HG03139 (cell line): ENCODE data around the gene PTPRF.
"Not testable (repeated sequence)": the region's sequence is repeated elsewhere in the genome, so short reads cannot be mapped to it uniquely, and the experiment has no call there.

Source experiments
- ATAC-seq: cut with Tn5 transposase; IDR thresholded peaks from one replicate; pipeline ENCODE4 v1.9.1; 2021; ENCODE audit not compliant: unreplicated experiment

Gene PTPRF

DNA sequence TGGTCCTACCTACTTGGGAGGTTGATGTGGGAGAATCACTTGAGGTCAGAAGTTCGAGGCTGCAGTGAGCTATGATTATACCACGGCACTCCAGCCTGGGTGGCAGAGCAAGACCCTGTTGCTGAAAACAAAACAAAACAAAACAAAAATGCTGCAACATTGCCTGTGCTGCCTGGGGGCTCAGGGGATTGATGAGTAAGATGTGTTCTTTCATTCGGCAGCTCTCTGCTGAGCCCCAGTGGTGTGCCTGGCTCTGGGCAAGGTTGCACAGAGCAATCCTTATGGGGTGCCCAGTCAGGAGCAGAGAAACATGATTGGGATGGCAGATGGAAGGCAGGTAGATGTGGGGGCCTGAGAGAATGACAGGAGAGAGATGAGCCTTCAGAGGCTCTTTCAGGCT is 90.7 kb downstream of the PTPRF start:
- ATAC-seq, result no peak

DNA sequence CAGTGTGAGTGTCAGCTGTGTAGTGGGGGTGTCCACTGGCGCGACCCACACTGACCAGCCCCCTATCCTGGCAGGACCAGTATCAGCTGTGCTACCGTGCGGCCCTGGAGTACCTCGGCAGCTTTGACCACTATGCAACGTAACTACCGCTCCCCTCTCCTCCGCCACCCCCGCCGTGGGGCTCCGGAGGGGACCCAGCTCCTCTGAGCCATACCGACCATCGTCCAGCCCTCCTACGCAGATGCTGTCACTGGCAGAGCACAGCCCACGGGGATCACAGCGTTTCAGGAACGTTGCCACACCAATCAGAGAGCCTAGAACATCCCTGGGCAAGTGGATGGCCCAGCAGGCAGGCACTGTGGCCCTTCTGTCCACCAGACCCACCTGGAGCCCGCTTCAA is 91.2 kb downstream of the PTPRF start:
- ATAC-seq, result no peak

DNA sequence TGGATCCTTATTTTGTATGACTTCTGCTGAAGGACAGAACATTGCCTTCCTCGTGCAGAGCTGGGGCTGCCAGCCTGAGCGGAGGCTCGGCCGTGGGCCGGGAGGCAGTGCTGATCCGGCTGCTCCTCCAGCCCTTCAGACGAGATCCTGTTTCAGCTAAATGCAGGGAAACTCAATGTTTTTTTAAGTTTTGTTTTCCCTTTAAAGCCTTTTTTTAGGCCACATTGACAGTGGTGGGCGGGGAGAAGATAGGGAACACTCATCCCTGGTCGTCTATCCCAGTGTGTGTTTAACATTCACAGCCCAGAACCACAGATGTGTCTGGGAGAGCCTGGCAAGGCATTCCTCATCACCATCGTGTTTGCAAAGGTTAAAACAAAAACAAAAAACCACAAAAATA is 91.8 kb downstream of the PTPRF start:
- no peak for ATAC-seq

DNA sequence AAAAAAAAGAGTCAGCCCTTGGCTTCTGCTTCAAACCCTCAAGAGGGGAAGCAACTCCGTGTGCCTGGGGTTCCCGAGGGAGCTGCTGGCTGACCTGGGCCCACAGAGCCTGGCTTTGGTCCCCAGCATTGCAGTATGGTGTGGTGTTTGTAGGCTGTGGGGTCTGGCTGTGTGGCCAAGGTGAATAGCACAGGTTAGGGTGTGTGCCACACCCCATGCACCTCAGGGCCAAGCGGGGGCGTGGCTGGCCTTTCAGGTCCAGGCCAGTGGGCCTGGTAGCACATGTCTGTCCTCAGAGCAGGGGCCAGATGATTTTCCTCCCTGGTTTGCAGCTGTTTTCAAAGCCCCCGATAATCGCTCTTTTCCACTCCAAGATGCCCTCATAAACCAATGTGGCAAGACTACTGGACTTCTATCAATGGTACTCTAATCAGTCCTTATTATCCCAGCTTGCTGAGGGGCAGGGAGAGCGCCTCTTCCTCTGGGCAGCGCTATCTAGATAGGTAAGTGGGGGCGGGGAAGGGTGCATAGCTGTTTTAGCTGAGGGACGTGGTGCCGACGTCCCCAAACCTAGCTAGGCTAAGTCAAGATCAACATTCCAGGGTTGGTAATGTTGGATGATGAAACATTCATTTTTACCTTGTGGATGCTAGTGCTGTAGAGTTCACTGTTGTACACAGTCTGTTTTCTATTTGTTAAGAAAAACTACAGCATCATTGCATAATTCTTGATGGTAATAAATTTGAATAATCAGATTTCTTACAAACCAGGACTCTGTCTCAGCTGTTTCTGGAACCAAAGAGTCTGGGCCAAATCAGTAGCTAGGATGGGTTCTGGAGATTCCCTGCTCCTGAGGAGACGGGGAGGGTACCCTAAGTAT is 92.5 kb downstream of the PTPRF start:
- no peak for ATAC-seq

DNA sequence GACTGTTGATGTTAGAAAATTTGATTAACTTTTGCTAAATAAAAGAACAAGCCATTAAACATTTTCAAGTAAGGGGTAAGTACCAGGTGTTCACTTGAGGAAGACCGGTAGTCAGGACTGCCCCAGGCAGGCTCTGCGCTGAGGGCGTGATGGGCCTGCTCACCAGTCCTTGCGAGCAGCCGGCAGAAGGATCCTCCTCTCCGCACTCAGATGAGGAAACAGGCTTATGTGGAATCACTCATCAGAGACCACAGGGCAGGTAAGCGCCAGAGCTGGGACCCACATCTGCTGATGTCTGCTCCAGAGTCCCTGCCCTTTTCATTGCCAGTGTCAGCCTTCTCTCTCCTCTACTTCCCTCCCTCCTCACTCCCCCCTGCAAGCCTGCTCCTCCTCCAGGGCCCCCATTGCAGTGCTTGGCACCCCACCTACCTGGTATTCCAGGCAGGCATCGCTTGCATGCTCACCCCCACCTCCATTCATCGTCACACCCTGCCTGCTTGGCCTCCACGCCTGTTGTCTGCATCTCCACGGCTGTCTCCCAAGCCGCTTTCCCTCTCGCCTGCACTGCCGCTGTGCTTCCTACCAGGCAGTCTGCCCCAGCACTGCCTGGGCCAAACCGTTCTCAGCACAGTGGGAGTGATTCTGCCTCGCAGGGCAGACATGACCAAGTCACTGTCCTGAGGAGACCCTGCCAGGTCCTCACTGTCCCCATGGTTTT is 94.5 kb downstream of the PTPRF start:
- ATAC-seq, result no peak

DNA sequence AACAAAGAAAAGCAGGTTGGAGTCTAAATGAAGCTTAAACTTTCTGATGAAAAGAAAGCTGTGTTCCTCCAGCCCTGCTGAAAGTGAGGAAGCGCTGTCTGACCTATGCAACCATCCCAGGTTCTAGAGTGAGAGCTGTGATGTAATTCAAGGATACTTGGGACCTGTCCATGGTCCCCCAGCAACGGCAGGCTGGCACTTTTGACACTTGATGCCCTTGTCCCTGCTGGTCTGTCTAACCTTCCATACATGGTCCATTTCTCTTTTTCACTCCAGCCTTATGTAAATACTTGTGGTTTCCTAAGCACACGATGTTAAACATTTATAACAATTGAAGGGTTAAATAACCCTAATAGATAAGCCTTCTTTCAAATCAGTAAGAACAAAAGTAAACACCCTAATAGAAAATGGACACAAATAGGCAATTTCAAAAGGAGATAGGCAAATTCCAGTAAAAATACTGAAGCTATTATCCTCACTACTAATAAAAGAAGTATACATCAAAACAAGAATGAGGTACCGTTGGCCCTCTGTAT is 101.5 kb downstream of the PTPRF start:
- no peak for ATAC-seq

DNA sequence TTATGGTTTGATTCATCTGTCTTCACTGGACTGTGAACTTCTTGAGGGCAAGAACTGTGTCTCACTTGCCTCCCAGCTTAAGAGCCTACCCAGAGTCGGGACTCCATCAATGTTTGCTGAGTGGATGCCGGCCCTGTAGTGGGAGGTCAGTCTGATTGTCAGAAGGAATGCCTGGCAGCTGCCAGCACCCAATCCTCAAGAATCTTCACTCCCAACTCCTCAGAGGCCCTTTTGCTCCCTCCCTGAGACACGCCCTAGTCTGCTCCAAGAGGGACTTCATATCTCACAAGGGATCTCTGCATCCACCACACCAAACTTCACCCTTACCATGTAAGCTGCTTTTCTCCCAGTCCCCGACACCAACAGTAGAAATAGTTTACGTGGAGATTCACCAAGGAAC is 104.0 kb downstream of the PTPRF start:
- no peak for ATAC-seq

DNA sequence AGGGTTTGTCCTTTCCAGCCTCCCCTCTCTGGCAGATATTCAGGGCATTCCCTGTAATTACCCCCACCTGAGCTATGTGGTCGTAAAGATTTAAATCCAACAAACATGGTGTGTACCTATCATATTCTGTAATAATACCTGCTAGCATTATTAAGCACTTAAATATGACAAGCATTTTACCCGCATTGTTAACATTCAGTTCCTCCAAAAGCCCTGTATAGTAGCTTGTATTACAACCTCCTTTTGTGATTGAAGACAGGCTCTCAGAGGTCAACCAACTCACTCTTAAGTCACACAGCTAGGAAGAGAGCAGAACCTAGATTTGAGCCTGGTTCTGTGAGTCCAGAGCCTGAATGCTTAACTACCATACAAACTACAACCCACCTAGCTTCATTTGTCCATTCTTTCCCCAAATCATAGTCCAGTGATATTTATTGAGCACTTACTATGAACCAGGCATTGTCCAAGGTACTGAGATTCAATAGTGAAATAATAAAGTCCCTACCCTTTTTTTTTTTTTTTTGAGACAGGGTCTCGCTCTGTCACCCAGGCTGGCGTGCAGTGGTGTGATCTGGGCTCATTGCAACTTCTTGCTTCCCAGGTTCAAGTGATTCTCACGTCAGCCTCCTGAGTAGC is 105.4 kb downstream of the PTPRF start:
- no peak for ATAC-seq

DNA sequence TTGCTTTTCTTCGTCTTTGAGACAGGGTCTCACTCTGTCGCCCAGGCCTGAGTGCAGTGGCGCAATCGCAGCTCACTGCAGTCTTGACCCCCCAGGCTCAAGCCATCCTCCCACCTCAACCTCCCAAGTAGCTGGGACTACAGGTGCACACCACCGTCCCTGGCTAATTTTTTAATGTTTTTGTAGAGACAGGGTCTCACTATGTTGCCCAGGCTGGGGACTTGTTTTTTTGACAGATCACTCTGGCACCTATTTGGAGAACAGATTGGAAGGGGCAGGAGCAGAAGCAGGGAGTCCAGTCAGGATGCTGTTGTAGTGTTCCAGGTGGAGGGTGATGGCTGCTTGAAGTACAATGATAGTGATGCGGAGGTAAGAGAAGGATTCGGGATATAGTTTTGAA is 106.6 kb downstream of the PTPRF start:
- ATAC-seq, result no peak

DNA sequence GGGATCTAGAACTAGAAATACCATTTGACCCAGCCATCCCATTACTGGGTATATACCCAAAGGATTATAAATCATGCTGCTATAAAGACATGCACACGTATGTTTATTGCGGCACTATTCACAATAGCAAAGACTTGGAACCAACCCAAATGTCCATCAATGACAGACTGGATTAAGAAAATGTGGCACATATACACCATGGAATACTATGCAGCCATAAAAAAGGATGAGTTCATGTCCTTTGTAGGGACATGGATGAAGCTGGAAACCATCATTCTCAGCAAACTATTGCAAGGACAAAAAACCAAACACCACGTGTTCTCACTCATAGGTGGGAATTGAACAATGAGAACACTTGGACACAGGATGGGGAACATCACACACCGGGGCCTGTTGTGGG is 107.7 kb downstream of the PTPRF start:
- not testable (repeated sequence) for ATAC-seq

DNA sequence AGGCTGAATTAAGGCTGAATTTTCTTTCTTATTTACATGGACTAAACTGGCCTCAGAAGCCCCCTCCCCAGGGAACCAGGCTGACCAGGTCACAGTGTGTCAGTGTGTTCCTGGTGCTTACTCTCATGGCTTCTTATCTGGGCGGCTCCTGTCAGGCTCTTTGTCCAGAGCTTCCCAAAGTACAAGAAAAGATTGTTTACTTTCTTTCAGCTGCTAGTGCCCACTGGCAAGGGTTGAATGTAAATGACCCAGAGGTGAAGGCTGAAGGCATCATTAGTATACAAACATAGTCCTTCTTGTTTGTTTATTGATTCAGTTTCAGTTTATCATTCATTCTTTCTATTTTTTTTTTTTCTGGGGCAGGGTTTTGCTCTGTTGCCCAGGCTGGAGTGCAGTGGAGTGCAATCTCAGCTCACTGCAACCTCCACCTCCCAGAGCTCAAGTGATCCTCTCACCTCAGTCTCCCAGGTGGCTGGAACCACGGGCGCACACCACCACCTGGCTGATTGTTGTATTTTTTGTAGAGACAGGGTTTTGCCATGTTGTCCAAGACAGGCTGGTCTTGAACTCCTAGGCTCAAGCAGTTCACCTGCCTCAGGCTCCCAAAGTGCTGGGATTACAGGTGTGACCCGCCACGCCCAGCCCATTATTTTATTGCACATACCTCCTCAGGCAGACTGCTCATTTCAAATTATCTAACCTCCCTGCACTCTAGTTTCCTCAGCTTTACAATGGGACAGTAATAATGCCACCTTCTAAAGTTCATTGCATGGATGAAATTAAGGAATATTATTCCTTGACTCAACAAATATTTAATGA is 109.5 kb downstream of the PTPRF start:
- no peak for ATAC-seq

DNA sequence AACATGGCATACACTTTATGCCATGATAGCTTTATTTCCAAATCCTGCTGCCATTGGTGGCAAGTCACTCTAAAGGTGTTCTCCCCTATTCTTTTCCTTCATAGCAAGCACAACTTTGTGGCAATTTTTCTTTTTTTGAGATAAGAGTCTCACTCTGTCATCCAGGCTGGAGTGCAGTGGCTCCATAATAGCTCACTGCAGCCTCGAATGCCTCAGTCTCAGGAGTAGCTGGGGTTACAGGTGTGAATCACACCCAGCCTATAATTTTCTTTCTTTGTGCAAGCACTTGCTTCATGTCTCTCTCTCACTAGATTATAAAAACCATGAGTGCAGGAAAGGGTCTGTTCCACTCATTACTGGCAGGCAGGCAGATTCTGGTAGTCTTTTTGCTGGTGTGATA is 113.9 kb downstream of the PTPRF start:
- no peak for ATAC-seq

DNA sequence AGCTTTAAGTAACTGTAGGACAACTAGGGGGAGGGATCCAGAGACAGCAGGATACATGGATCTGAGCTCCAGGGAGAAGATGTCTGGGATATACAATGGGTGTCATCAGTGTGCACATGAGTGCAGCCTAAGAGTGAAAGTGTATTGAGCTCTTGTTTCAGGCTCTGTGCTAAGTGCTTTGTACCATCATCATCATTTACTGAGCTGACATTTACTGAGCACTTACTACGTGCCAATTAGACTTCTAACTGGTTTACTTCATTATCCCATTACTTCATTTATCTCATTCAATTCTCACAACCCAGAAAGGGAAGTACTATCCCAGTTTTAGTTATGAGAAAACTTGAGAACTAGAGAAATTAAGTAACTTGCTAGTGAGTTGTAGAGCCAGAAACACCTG is 114.8 kb downstream of the PTPRF start:
- ATAC-seq, result no peak

DNA sequence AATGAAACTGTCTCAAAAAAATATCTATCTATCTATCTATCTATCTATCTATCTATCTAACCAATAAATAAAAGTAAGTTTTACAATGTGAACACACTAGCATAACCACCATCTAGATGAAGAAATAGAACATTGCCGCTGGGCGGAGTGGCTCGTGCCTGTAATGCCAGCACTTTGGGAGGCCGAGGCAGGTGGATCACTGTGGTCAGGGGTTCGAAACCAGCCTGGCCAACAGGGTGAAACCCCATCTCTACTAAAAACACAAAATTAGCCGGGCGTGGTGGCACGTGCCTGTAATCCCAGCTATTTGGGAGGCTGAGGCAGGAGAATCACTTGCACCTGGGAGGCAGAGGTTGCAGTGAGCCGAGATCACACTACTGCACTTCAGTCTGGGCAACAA is 116.6 kb downstream of the PTPRF start:
- ATAC-seq, result not testable (repeated sequence)

DNA sequence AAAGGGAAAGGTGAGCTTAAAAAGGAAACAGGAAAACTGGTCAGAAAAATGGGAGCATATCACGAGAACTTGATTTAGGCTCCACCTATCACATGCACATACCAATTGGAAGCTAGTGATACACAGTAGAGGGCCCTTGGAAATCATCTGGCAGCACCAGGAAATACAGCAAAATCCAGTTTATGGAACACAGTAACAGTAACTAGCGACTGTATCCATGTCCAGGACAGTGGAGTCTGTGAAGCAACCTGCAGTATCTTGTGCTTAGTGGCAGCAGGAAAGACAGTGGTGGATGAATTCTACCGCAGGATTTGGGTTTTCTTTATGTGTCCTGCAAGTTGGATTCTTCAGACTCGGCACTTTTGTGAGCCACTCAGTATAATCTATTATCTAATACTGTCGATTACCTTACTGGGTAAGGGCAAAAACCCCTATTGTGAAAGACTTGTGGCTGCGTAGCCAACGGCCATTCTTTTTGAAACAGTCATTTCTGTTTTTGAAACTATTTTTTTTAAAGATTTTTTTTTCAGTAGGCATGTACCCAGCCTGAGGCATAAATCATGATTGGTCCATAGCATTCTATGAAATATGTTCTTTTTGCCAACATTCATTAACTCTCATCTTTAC is 117.7 kb downstream of the PTPRF start:
- ATAC-seq, result no peak

DNA sequence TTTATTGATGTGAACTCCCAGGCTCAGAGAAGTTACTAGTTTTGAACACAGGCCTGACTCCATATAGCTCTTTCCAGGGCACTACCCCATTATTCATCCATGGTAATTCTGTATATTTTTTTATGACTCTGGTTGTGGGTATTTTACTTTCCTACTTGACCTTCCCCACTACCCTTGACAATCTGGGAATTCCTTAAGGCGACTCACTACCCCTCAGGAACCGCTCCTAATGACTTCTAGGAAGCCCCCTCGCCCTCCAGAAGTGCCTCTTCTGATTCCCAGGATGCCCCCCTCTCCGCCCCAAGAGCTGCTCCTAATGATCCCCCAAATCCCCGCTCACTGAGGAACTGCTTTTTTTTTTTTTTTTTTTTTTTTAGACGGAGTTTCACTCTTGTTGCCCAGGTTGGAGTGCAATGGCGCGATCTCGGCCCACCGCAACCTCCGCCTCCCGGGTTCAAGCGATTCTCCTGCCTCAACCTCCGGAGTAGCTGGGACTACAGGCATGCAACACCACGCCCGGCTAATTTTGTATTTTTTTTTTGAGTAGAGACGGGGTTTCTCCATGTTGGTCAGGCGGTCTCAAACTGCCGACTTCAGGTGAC is 118.3 kb downstream of the PTPRF start:
- no peak for ATAC-seq

DNA sequence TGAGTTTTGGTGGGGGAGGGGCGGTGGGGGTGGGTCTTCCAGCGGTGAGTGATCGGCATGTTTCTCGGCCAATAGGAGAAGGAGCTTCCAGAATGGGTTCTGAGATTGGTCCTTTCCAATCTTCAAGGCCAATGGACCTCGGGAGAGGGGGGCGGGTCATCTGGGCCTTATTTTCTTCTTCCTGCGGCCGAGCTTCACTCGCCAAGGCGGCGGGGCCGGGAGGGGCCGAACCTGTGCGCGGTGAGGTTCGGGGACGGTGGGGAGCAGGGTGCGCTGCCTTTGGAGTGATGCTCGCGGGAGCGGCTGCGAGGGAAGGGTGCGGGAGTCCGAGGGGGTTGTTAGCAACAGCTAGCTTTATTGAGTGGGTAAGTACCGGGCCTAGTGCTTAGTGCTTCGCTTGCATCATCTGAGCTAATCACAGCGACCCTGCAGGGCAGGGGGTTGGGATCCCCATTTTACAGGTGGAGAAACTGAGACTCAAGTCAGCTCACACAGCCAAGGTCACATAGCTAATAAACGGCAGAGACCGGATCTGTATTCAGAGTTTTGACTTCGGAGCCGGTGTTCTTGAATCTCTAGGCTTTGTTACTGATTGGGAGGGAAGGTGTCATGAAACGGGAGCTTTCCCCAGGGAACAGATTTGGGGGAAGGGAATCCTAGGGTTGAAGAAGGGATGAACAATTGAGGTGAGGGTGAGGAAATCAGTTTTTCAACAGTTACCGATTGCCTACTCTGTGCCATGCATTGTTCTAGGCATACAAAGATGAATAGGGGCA is 119.8 kb downstream of the PTPRF start:
- ATAC-seq, result peak; percentile 56

DNA sequence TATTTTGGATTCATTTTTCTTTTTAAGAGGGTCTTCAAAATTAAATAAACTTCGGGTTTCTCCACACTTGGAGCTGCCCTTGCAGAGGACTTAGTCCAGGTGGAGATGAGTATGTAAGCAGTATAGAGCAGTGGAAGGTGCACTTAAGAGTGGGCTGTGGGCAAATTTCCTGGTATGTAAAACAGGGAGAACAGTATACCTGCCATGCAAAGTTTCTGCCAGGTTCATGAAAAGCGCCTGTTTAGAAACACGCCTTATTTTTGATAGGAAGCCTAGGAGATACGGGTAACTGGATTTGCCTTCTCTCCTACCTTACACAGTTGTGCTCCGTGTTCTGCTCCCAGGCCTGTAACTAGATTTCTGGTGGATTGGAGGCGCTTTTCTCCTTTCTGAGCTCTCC is 120.5 kb downstream of the PTPRF start:
- no peak for ATAC-seq

DNA sequence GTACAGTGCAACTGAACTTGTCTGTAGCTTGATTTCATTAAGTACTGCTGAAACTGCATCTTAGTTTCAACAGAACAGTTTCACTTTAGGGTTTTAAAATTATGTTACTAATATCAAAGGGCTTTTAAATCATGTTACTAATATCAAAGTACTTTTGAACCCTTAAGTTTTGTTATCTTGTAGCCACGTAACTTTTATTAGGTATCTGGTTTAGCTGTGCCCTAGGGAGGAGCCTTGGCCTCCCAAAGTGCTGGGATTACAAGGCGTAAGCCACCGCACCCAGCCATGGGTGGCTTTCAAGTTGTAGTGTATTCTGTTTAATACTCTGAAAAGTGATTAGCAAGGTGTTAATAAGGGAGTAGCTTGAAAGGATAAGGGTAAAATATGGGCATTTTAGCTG is 121.2 kb downstream of the PTPRF start:
- no peak for ATAC-seq
